Mesendoderm (in vitro differentiated cells): Measurements from ENCODE around the gene C11orf54. TPM values are rescaled to one million over a fixed set of nuclear protein-coding genes. Genes with fewer than 3 reads are reported as not detected.

ENCODE experiments used
- DNase-seq: peaks from one replicate; pipeline ENCODE4 v3.0.0; 2013
- H2AK5ac ChIP-seq: 2 replicates; pipeline ENCODE4 v1.6.1; 2013; ENCODE audit warnings: low read length, inconsistent platforms
- H2BK120ac ChIP-seq: 2 replicates; pipeline ENCODE4 v1.6.1; 2013; ENCODE audit warnings: low read depth, mild to moderate bottlenecking, low read length, moderate library complexity, mixed read lengths
- H2BK15ac ChIP-seq: replicated peaks from 2 replicates; pipeline ENCODE4 v1.6.1; 2013; ENCODE audit warnings: low read depth, mild to moderate bottlenecking, moderate library complexity
- H2BK5ac ChIP-seq: 2 replicates; pipeline ENCODE4 v1.6.1; 2013; ENCODE audit warnings: low read length, inconsistent platforms
- H3K18ac ChIP-seq: 2 replicates; pipeline ENCODE4 v1.6.1; 2013; ENCODE audit warnings: mild to moderate bottlenecking, low read length, mixed read lengths
- H3K23ac ChIP-seq: one replicate; pipeline ENCODE4 v1.6.1; 2013; ENCODE audit warnings: low read length
- H3K27ac ChIP-seq: 2 replicates; pipeline ENCODE4 v1.5.1; 2013; ENCODE audit warnings: low read depth, mild to moderate bottlenecking, inconsistent platforms, low read length, moderate library complexity
- H3K27me3 ChIP-seq: 2 replicates; pipeline ENCODE4 v1.6.1; 2013; ENCODE audit warnings: low read length, control low read depth, mild to moderate bottlenecking, inconsistent platforms; ENCODE audit not compliant: insufficient read depth, poor library complexity
- H3K36me3 ChIP-seq: 2 replicates; pipeline ENCODE4 v1.6.1; 2013; ENCODE audit warnings: low read length, inconsistent platforms; ENCODE audit not compliant: control insufficient read depth, insufficient read depth
- H3K4ac ChIP-seq: one replicate; pipeline ENCODE4 v1.6.1; 2013; ENCODE audit warnings: low read depth, mild to moderate bottlenecking, low read length, moderate library complexity
- H3K4me1 ChIP-seq: 2 replicates; pipeline ENCODE4 v1.6.1; 2013; ENCODE audit warnings: low read depth, low read length, inconsistent platforms; ENCODE audit not compliant: control insufficient read depth
- H3K4me2 ChIP-seq: 2 replicates; pipeline ENCODE4 v1.6.1; 2013; ENCODE audit warnings: low read length
- H3K4me3 ChIP-seq: 2 replicates; pipeline ENCODE4 v1.5.1; 2013; ENCODE audit warnings: mild to moderate bottlenecking, low read length
- H3K56ac ChIP-seq: one replicate; pipeline ENCODE4 v1.6.1; 2013; ENCODE audit warnings: low read length
- H3K79me1 ChIP-seq: 2 replicates; pipeline ENCODE4 v1.6.1; 2013; ENCODE audit warnings: low read length, inconsistent platforms
- H3K79me2 ChIP-seq: 2 replicates; pipeline ENCODE4 v1.6.1; 2013; ENCODE audit warnings: mild to moderate bottlenecking, low read length; ENCODE audit not compliant: control insufficient read depth, insufficient read depth
- H3K9ac ChIP-seq: 2 replicates; pipeline ENCODE4 v1.6.1; 2013; ENCODE audit warnings: low read length, inconsistent platforms
- H4K5ac ChIP-seq: one replicate; pipeline ENCODE4 v1.6.1; 2013; ENCODE audit warnings: low read length
- H4K8ac ChIP-seq: one replicate; pipeline ENCODE4 v1.6.1; 2013; ENCODE audit warnings: low read depth, mild to moderate bottlenecking, control low read depth, low read length, moderate library complexity
- WGBS: extraction: QIAGEN DNeasy Blood & Tissue Kit; methylation state at CpG from one replicate; pipeline ENCODE4 v1.1.7; 2013; ENCODE audit warnings: low lambda C conversion rate, missing lambda C conversion rate; ENCODE audit not compliant: insufficient coverage; ENCODE audit errors: extremely low coverage; 5-methylcytosine and 5-hydroxymethylcytosine counted together
- small RNA-seq: library from polyadenylated mRNA; stranded (forward); fragments of <200 nt; extraction: miRNeasy Mini kit (QIAGEN cat#:217004); gene quantifications from one replicate; pipeline ENCODE3, GENCODE V24; 2013; ENCODE audit not compliant: insufficient read depth

C11orf54 gene

GRCh38 chr11:93804879-93805278 is 63.4 kb downstream of the C11orf54 start:
- WGBS: no CpG with 5 or more reads among the region's 2 CpGs
- Histone ChIP-seq H3K23ac (no peak overlapping the region), H3K36me3 (peaks cover 18% of the 10 kb centered on the region), H3K56ac (no peak overlapping the region), H3K79me1 (peaks cover 4% of the 10 kb centered on the region), H3K27ac (no peak overlapping the region), H3K79me2 (peaks cover 1% of the 10 kb centered on the region), H2BK120ac (no peak overlapping the region), H2BK5ac (no peak overlapping the region), H4K8ac (no peak overlapping the region), H3K4me3 (no peak overlapping the region), H4K5ac (no peak overlapping the region), H3K4ac (no peak overlapping the region), H3K18ac (no peak overlapping the region), H3K9ac (no peak overlapping the region), H3K4me2 (no peak overlapping the region), H2BK15ac (no peak overlapping the region), H3K27me3 (no peaks in the 10 kb centered on the region), H3K4me1 (peaks cover 2% of the 10 kb centered on the region), H2AK5ac (no peak overlapping the region)
- DNase-seq: no peak

DNA sequence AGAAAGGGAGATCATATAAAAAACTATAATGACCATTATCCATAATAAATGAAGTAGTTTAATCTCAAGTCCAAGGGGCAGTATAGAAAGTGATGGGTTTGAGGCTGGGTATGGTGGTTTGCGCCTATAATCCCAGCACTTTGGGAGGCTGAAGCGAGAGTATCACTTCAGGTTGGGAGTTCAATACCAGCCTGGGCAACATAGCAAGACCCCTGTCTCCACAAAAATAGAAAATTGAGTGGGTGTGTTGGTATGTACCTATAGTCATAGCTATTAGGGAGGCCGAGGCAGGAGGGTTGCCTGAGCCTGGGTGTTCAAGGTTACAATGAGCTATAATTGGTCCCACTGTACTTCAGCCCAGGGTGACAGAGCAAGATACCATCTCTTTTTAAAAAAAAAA is 66.5 kb downstream of the C11orf54 start:
- Histone ChIP-seq H3K79me1 (peaks cover 4% of the 10 kb centered on the region), H2BK120ac (no peak overlapping the region), H3K4ac (no peak overlapping the region), H4K8ac (no peak overlapping the region), H3K56ac (no peak overlapping the region), H3K4me2 (no peak overlapping the region), H3K23ac (no peak overlapping the region), H2BK5ac (no peak overlapping the region), H2BK15ac (no peak overlapping the region), H3K18ac (no peak overlapping the region), H3K36me3 (peaks cover 17% of the 10 kb centered on the region), H3K27ac (no peak overlapping the region), H3K9ac (no peak overlapping the region), H3K27me3 (no peaks in the 10 kb centered on the region), H3K4me3 (no peak overlapping the region), H3K79me2 (no peaks in the 10 kb centered on the region), H4K5ac (no peak overlapping the region), H2AK5ac (no peak overlapping the region), H3K4me1 (peaks cover 2% of the 10 kb centered on the region)
- WGBS: no CpG with 5 or more reads among the region's 3 CpGs
- DNase-seq: no peak

- H3K27ac ChIP-seq: no peak overlapping the region
- H4K8ac ChIP-seq: no peak overlapping the region
- H3K56ac ChIP-seq: no peak overlapping the region
- H2BK5ac ChIP-seq: no peak overlapping the region
- H3K4ac ChIP-seq: no peak overlapping the region
- H3K4me2 ChIP-seq: no peak overlapping the region
- no peak overlapping the region for H3K18ac ChIP-seq
- peaks cover 3% of the 10 kb centered on the region for H3K79me1 ChIP-seq
- H3K36me3 ChIP-seq: peaks cover 12% of the 10 kb centered on the region
- H3K4me3 ChIP-seq: no peak overlapping the region
- DNase-seq: no peak
- no peak overlapping the region for H2AK5ac ChIP-seq
- H4K5ac ChIP-seq: no peak overlapping the region
- no peak overlapping the region for H2BK15ac ChIP-seq
- H2BK120ac ChIP-seq: no peak overlapping the region
- peaks cover 16% of the 10 kb centered on the region for H3K4me1 ChIP-seq
- no peaks in the 10 kb centered on the region for H3K27me3 ChIP-seq
- H3K79me2 ChIP-seq: no peaks in the 10 kb centered on the region
- WGBS: no CpG with 5 or more reads among the region's 5 CpGs
- no peak overlapping the region for H3K9ac ChIP-seq
- no peak overlapping the region for H3K23ac ChIP-seq
Observed at GRCh38 chr11:93813974-93814373, 72.5 kb downstream of the C11orf54 start.

Small RNA genes within 50 kb of the gene (small RNA-seq; reads per million reads assigned to genes)
- gene RF00019 (not detected), gene RF00493 (45.8 reads per million, percentile 94 among the genes with 10 or more reads in this experiment), gene SCARNA9 (0.54 reads per million), gene SNORA1 (not detected), gene SNORA18 (not detected), gene SNORA25 (not detected), gene SNORA32 (not detected), gene SNORA40 (not detected), gene SNORA8 (not detected), gene SNORD5 (not detected), gene SNORD6 (1,537 reads per million, percentile 99 among the genes with 10 or more reads in this experiment)
